Stimulated activated CD8-positive, alpha-beta memory T cell treated with anti-CD3 and anti-CD28 coated beads, Interleukin-2, amount 100 ng/mL, for 48 hours (primary cell): ENCODE results near the gene ZEB2.

ENCODE experiments used
- DNase-seq, 2 donors: peaks; one replicate each; pipeline ENCODE4 v3.0.0-alpha.2; 2020; ENCODE audit warnings: low read depth in 2 of 2

The ZEB2 gene

GRCh38 chr2:144519934-144520731, at the start of gene ZEB2:
Gene ZEB2, minus strand, starts transcription at chr2:144520119. Its CDS starts 2,769 bp downstream, at chr2:144517350.
- DNase-seq, result no peak

GRCh38 chr2:144567745-144568144, 47.8 kb upstream of the ZEB2 start:
- no peak for DNase-seq

GRCh38 chr2:144566448-144566847, 46.5 kb upstream of the ZEB2 start:
- DNase-seq, result no peak

GRCh38 chr2:144560251-144560650, 40.3 kb upstream of the ZEB2 start:
- DNase-seq, result no peak

- DNase-seq, result no peak
Observed at GRCh38 chr2:144559681-144560080, 39.8 kb upstream of the ZEB2 start.

- no peak for DNase-seq
Observed at GRCh38 chr2:144559242-144559641, 39.3 kb upstream of the ZEB2 start.

GRCh38 chr2:144554492-144555210, 34.7 kb upstream of the ZEB2 start:
- DNase-seq, result no peak

- DNase-seq, result no peak
Observed at GRCh38 chr2:144553379-144553778, 33.5 kb upstream of the ZEB2 start.

- DNase-seq, result no peak
Observed at GRCh38 chr2:144552821-144553220, 32.9 kb upstream of the ZEB2 start.

- no peak for DNase-seq
Observed at GRCh38 chr2:144550911-144551310, 31.0 kb upstream of the ZEB2 start.

GRCh38 chr2:144550084-144550483, 30.2 kb upstream of the ZEB2 start:
- DNase-seq, result no peak

GRCh38 chr2:144548532-144549191, 28.7 kb upstream of the ZEB2 start:
- no peak for DNase-seq

- no peak for DNase-seq
Observed at GRCh38 chr2:144548088-144548487, 28.2 kb upstream of the ZEB2 start.

GRCh38 chr2:144547494-144547893, 27.6 kb upstream of the ZEB2 start:
- no peak for DNase-seq

- DNase-seq, result no peak
Observed at GRCh38 chr2:144546933-144547332, 27.0 kb upstream of the ZEB2 start.

- DNase-seq, result no peak
Observed at GRCh38 chr2:144545787-144546186, 25.9 kb upstream of the ZEB2 start.

- DNase-seq, result no peak
Observed at GRCh38 chr2:144544053-144544452, 24.1 kb upstream of the ZEB2 start.

- no peak for DNase-seq
Observed at GRCh38 chr2:144541396-144541795, 21.5 kb upstream of the ZEB2 start.

GRCh38 chr2:144539289-144539782, 19.4 kb upstream of the ZEB2 start:
- no peak for DNase-seq

GRCh38 chr2:144535300-144535699, 15.4 kb upstream of the ZEB2 start:
- no peak for DNase-seq

- no peak for DNase-seq
Observed at GRCh38 chr2:144533221-144533620, 13.3 kb upstream of the ZEB2 start.

GRCh38 chr2:144530596-144530995, 10.7 kb upstream of the ZEB2 start:
- DNase-seq, result no peak

GRCh38 chr2:144529841-144530240, 9.9 kb upstream of the ZEB2 start:
- no peak for DNase-seq
